Osteoblast (primary cell): ENCODE measurements around the gene RPL10. TPM values are rescaled to one million over a fixed set of nuclear protein-coding genes. Genes with fewer than 3 reads are reported as not detected.

Experiments used
- DNase-seq: peaks from one replicate; pipeline ENCODE4 v3.0.0; 2011; ENCODE audit warnings: low spot score, mixed read lengths; ENCODE audit not compliant: insufficient read length; ENCODE audit errors: missing footprints
- H2AFZ ChIP-seq: 2 replicates; pipeline ENCODE4 v1.6.0; 2011; ENCODE audit warnings: mild to moderate bottlenecking, low read length
- H3K27ac ChIP-seq: 2 replicates; pipeline ENCODE4 v1.5.1; 2011; ENCODE audit warnings: mild to moderate bottlenecking, low read depth, low read length, moderate library complexity
- H3K27me3 ChIP-seq: 2 replicates; pipeline ENCODE4 v1.6.0; 2012; ENCODE audit warnings: mild to moderate bottlenecking, control low read depth, inconsistent platforms, low read length, moderate library complexity; ENCODE audit not compliant: insufficient read depth
- H3K36me3 ChIP-seq: 2 replicates; pipeline ENCODE4 v1.5.1; 2011; ENCODE audit warnings: mild to moderate bottlenecking, low read length, control low read depth, moderate library complexity; ENCODE audit not compliant: insufficient read depth
- H3K4me1 ChIP-seq: 2 replicates; pipeline ENCODE4 v1.5.1; 2011; ENCODE audit warnings: mild to moderate bottlenecking, low read length, control low read depth, moderate library complexity; ENCODE audit not compliant: insufficient read depth
- H3K4me2 ChIP-seq: 2 replicates; pipeline ENCODE4 v1.6.0; 2011; ENCODE audit warnings: mild to moderate bottlenecking, low read length; ENCODE audit not compliant: insufficient read depth
- H3K4me3 ChIP-seq: fragments of 200-600 bp; sonication (generic); 3 replicates; pipeline ENCODE4 v1.5.1; 2012; ENCODE audit warnings: mild to moderate bottlenecking, low read length, inconsistent platforms; ENCODE audit not compliant: insufficient read depth
- H3K79me2 ChIP-seq: 2 replicates; pipeline ENCODE4 v1.6.0; 2012; ENCODE audit warnings: mild to moderate bottlenecking, low read length, control low read depth, inconsistent platforms; ENCODE audit not compliant: insufficient read depth
- H3K9me3 ChIP-seq: 2 replicates; pipeline ENCODE4 v1.5.1; 2011; ENCODE audit warnings: low read depth, low read length, control low read depth
- H4K20me1 ChIP-seq: 2 replicates; pipeline ENCODE4 v1.6.0; 2012; ENCODE audit warnings: mild to moderate bottlenecking, low read length, control low read depth; ENCODE audit not compliant: insufficient read depth
- small RNA-seq: library from RNA; depleted of rRNA; stranded (forward); fragments of <200 nt; gene quantifications from one replicate; pipeline ENCODE3, GENCODE V24; 2012
- total RNA-seq: library from RNA; depleted of rRNA; stranded (reverse); fragments of >200 nt; gene quantifications from 2 replicates; pipeline ENCODE4 v1.2.3, GENCODE V29; 2012
- TF ChIP-seq, protein P1 (sequence below): IDR thresholded peaks from 2 replicates; pipeline ENCODE4 v1.5.1; 2011; ENCODE audit warnings: mild to moderate bottlenecking, low read depth, low read length, moderate library complexity; ENCODE audit errors: extremely low read depth

The RPL10 gene
- total RNA-seq, 1 donor: 2,517 TPM

GRCh38 chrX:154448484-154448883 is 50.3 kb downstream of the RPL10 start:
- Histone ChIP-seq H3K9me3 (no peaks in the 10 kb centered on the region), H3K4me2 (no peak overlapping the region), H2AFZ (no peak overlapping the region), H3K4me3 (no peak overlapping the region), H3K27me3 (no peaks in the 10 kb centered on the region), H4K20me1 (peaks cover 15% of the 10 kb centered on the region), H3K79me2 (peaks cover 41% of the 10 kb centered on the region), H3K4me1 (peaks cover 10% of the 10 kb centered on the region), H3K27ac (no peak overlapping the region), H3K36me3 (peaks cover 34% of the 10 kb centered on the region)
- no peak for DNase-seq
- TF ChIP-seq, protein P1, sequence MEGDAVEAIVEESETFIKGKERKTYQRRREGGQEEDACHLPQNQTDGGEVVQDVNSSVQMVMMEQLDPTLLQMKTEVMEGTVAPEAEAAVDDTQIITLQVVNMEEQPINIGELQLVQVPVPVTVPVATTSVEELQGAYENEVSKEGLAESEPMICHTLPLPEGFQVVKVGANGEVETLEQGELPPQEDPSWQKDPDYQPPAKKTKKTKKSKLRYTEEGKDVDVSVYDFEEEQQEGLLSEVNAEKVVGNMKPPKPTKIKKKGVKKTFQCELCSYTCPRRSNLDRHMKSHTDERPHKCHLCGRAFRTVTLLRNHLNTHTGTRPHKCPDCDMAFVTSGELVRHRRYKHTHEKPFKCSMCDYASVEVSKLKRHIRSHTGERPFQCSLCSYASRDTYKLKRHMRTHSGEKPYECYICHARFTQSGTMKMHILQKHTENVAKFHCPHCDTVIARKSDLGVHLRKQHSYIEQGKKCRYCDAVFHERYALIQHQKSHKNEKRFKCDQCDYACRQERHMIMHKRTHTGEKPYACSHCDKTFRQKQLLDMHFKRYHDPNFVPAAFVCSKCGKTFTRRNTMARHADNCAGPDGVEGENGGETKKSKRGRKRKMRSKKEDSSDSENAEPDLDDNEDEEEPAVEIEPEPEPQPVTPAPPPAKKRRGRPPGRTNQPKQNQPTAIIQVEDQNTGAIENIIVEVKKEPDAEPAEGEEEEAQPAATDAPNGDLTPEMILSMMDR: no peak

- H3K79me2 ChIP-seq: peaks cover 37% of the 10 kb centered on the region
- H3K9me3 ChIP-seq: no peaks in the 10 kb centered on the region
- peaks cover 34% of the 10 kb centered on the region for H3K36me3 ChIP-seq
- H4K20me1 ChIP-seq: peaks cover 15% of the 10 kb centered on the region
- H3K27me3 ChIP-seq: no peaks in the 10 kb centered on the region
- no peak overlapping the region for H3K4me3 ChIP-seq
- H3K4me1 ChIP-seq: peaks cover 9% of the 10 kb centered on the region
- no peak overlapping the region for H2AFZ ChIP-seq
- DNase-seq: no peak
- H3K4me2 ChIP-seq: no peak overlapping the region
- TF ChIP-seq, protein P1: no peak
- H3K27ac ChIP-seq: no peak overlapping the region
These were observed 51.4 kb downstream of the RPL10 start for GRCh38 chrX:154449618-154450017.

DNA sequence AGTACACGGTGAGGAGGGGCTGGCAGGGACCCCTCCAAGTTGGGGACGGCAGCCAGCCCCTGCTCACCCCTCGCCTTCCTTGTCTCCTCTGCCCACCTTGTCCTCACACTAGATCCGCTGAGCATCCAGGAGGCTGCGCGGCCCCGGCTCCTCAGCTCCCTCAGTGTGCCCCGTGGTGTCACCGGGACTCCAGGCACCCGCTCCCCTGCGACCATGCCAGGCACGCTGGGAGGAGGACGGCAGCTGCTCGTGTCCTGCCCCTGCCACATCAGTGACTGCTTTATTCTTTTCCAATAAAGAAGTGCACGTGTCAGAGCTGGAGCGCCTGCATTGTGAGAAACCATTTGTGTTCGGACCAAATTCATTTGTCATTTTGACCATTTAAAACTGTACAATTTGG is 52.1 kb downstream of the RPL10 start:
- Histone ChIP-seq H3K4me2 (no peak overlapping the region), H3K4me1 (peaks cover 2% of the 10 kb centered on the region), H4K20me1 (peaks cover 13% of the 10 kb centered on the region), H3K9me3 (no peaks in the 10 kb centered on the region), H3K27ac (no peak overlapping the region), H3K27me3 (no peaks in the 10 kb centered on the region), H2AFZ (no peak overlapping the region), H3K36me3 (peaks cover 34% of the 10 kb centered on the region), H3K4me3 (no peak overlapping the region), H3K79me2 (peaks cover 30% of the 10 kb centered on the region)
- DNase-seq: no peak
- TF ChIP-seq, protein P1: no peak

Small RNA genes lying within 50 kb of the gene (small RNA-seq; reads per million reads assigned to genes)
- gene MIR6858: 0.37 reads per million
- not detected for gene SNORA70

Other genes with a start within 250 kb of the RPL10 start
- gene OPN1MW, start 215.8 kb upstream of the RPL10 start, total RNA-seq: not detected in 2 replicates
- not detected in 2 replicates for gene OPN1MW2, start 178.6 kb upstream of the RPL10 start, total RNA-seq
- not detected in 2 replicates for gene OPN1MW3, start 140.8 kb upstream of the RPL10 start, total RNA-seq
- not detected in 2 replicates for gene TEX28, start 103.3 kb upstream of the RPL10 start, total RNA-seq
- gene TKTL1, start 102.6 kb upstream of the RPL10 start, total RNA-seq: not detected in 2 replicates
- 2,632 and 3,431 TPM in 2 replicates for gene FLNA, start 23.7 kb upstream of the RPL10 start, total RNA-seq
- gene EMD, start 19.1 kb upstream of the RPL10 start, total RNA-seq: 28.0 and 29.7 TPM in 2 replicates
- gene DNASE1L1, start 10.9 kb downstream of the RPL10 start, total RNA-seq: 58.9 and 74.6 TPM in 2 replicates
- 15.6 and 19.2 TPM in 2 replicates for gene TAFAZZIN, start 13.2 kb downstream of the RPL10 start, total RNA-seq
- 59.2 and 61.9 TPM in 2 replicates for gene ATP6AP1, start 30.3 kb downstream of the RPL10 start, total RNA-seq
- 67.5 and 74.6 TPM in 2 replicates for gene GDI1, start 38.8 kb downstream of the RPL10 start, total RNA-seq
- gene FAM50A, start 45.8 kb downstream of the RPL10 start, total RNA-seq: 46.0 and 48.1 TPM in 2 replicates
- gene PLXNA3, start 59.9 kb downstream of the RPL10 start, total RNA-seq: 15.9 and 18.8 TPM in 2 replicates
- gene LAGE3, start 80.9 kb downstream of the RPL10 start, total RNA-seq: 16.5 and 21.7 TPM in 2 replicates
- gene UBL4A, start 88.2 kb downstream of the RPL10 start, total RNA-seq: 30.4 and 31.5 TPM in 2 replicates
- 34.5 and 36.2 TPM in 2 replicates for gene SLC10A3, start 92.3 kb downstream of the RPL10 start, total RNA-seq
- 20.6 and 21.4 TPM in 2 replicates for gene FAM3A, start 117.9 kb downstream of the RPL10 start, total RNA-seq
- gene G6PD, start 148.5 kb downstream of the RPL10 start, total RNA-seq: 88.7 and 91.3 TPM in 2 replicates
- 16.8 and 18.5 TPM in 2 replicates for gene IKBKG, start 149.2 kb downstream of the RPL10 start, total RNA-seq
- not detected in 2 replicates for gene CTAG1A, start 186.8 kb downstream of the RPL10 start, total RNA-seq
- gene CTAG1B, start 220.9 kb downstream of the RPL10 start, total RNA-seq: not detected in 2 replicates